Aorta (tissue), 5 donors: ENCODE results near the gene KCNK4. TPM values are rescaled to one million over a fixed set of nuclear protein-coding genes. Genes with fewer than 3 reads are reported as not detected.

ENCODE experiments used
- ATAC-seq: fragments of 200-7000 bp; cut with Tn5 transposase; one replicate; pipeline ENCODE4 v1.9.1; 2022; ENCODE audit warnings: moderate library complexity; ENCODE audit not compliant: low FRiP score
- DNase-seq, 2 donors: peaks; one replicate each; pipeline ENCODE4 v3.0.0-alpha.2; 2020
- H3K27ac ChIP-seq, 2 donors: one replicate each; pipeline ENCODE4 v1.5.1; 2013; ENCODE audit warnings: low read length in 2 of 2, mild to moderate bottlenecking in 2 of 2, moderate library complexity in 2 of 2, control low read depth in 1 of 2, inconsistent platforms in 1 of 2, low read depth in 1 of 2
- H3K27me3 ChIP-seq, 2 donors: one replicate each; pipeline ENCODE4 v1.6.1; 2013; ENCODE audit warnings: control low read depth in 1 of 2, low read length in 1 of 2, mild to moderate bottlenecking in 1 of 2, moderate library complexity in 1 of 2; ENCODE audit not compliant: insufficient read depth in 2 of 2, control insufficient read depth in 1 of 2
- H3K36me3 ChIP-seq, 2 donors: one replicate each; pipeline ENCODE4 v1.6.1; 2013; ENCODE audit warnings: control low read depth in 1 of 2, low read length in 1 of 2, mild to moderate bottlenecking in 1 of 2; ENCODE audit not compliant: insufficient read depth in 2 of 2, control insufficient read depth in 1 of 2
- H3K4me1 ChIP-seq, 2 donors: one replicate each; pipeline ENCODE4 v1.6.1; 2013; ENCODE audit warnings: low read length in 2 of 2, control low read depth in 1 of 2, mild to moderate bottlenecking in 1 of 2, moderate library complexity in 1 of 2; ENCODE audit not compliant: insufficient read depth in 2 of 2, control insufficient read depth in 1 of 2
- H3K4me3 ChIP-seq, 2 donors: one replicate each; pipeline ENCODE4 v1.5.1; 2013; ENCODE audit warnings: low read length in 2 of 2, control low read depth in 1 of 2, mild to moderate bottlenecking in 1 of 2
- H3K9me3 ChIP-seq: one replicate; pipeline ENCODE4 v1.6.1; 2013; ENCODE audit warnings: mild to moderate bottlenecking, low read length; ENCODE audit not compliant: control insufficient read depth
- WGBS, 2 donors: extraction: QIAGEN DNeasy Blood & Tissue Kit; methylation state at CpG; one replicate each; pipeline ENCODE4 v1.1.7; 2013; 5-methylcytosine and 5-hydroxymethylcytosine counted together
- intact Hi-C, 2 donors: fragments of 100-400 bp; cut with DNase I; formaldehyde crosslinking; loops; one replicate each; pipeline versions ENCODE4 v1.14.2 to v1.15.0; 2022
- polyA plus RNA-seq, 2 donors: library from polyadenylated mRNA; stranded (reverse); fragments of 200-250 nt; gene quantifications; one replicate each; pipeline ENCODE4 v1.2.3, GENCODE V29; 2013
- total RNA-seq, 2 donors: library from RNA; stranded (reverse); fragmentation: NEBNext Ultra II Directional; extraction: Animal tissue kit (Norgen Biotek cat#: 25700); gene quantifications; one replicate each; pipeline ENCODE4 v1.2.1, GENCODE V29; 2021
- donor health status: healthy with polysubstance abuse.
- donor health status: Bipolar disorder and iron deficiency.
- donor health status: DM: no; HTN: no; CAD: no.
- donor health status: DM: no; HTN: no; CAD: no.
- donor health status: DM: yes; HTN: yes; CAD: no.

The KCNK4 gene
- total and polyA plus RNA-seq, 4 donors, result not detected

- ATAC-seq, result no peak
- no peak overlapping the region for H3K4me3 ChIP-seq
- WGBS, 2 donors, result 88 to 91% methylated on average over 34 to 35 of the region's 35 CpGs
- H3K36me3 ChIP-seq, result peaks cover 0 to 5% of the 10 kb centered on the region in 2 donors
- no peaks in the 10 kb centered on the region for H3K9me3 ChIP-seq
- DNase-seq, result peak in 1 of 2 donors; percentile 47
- H3K27ac ChIP-seq, result no peak overlapping the region
- no peaks in the 10 kb centered on the region for H3K4me1 ChIP-seq
- intact Hi-C loops, result no loop called here
- H3K27me3 ChIP-seq, result no peaks in the 10 kb centered on the region
Measured at GRCh38 chr11:64265176-64266160, 25.6 kb upstream of the KCNK4 start.

DNA sequence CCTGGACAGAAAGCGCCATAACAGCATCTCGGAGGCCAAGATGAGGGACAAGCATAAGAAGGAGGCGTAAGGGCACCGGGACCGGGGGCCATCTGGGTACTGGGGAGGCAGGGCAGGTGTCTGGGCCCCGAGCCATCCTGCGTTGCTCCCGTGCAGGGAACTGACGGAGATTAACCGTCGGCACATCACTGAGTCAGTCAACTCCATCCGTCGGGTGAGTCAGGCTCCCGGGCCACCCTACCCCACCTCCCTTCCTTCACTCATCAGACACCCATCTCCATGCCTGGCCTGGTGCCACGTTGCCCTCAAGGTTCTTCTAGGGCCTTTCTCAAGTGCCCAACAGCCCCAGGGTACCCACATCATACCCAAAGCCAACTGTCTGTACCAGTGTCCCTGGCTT is 24.8 kb upstream of the KCNK4 start:
- peaks cover 0 to 5% of the 10 kb centered on the region in 2 donors for H3K36me3 ChIP-seq

DNA sequence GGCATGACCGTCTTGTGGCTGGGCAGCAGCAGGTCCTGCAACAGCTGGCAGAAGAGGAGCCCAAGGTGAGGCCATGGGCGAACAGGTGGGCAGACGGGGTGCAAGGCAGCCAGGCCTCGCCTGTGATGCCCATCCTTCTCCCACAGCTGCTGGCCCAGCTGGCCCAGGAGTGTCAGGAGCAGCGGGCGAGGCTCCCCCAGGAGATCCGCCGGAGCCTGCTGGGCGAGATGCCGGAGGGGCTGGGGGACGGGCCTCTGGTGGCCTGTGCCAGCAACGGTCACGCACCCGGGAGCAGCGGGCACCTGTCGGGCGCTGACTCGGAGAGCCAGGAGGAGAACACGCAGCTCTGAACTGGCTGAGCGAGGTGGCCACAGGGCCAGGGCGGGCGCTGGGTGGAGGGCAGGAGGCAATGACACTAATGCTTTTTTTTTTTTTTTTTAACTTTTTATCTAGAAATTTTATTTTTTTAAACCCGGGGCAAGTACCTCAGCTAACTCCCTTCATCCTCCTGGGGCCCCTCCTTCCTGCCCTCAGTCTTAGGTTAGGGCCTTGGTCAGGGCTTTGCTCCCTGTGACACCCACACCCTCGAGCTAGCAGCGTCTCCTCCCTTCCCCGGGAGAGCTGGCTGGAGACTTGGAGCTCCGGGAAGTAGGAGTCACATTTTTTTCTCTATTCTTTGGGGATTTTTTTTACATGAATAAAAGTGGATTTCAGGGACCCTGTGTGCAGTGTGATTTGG is 23.7 kb upstream of the KCNK4 start:
- no peaks in the 10 kb centered on the region for H3K4me1 ChIP-seq
- no peak for ATAC-seq
- intact Hi-C loops, result no loop called here
- H3K9me3 ChIP-seq, result no peaks in the 10 kb centered on the region
- WGBS, 2 donors, result 81 to 85% methylated on average over 21 to 27 of the region's 27 CpGs
- DNase-seq, result peak; percentile 66 to 77
- H3K27me3 ChIP-seq, result no peaks in the 10 kb centered on the region
- H3K27ac ChIP-seq, result no peak overlapping the region
- no peak overlapping the region for H3K4me3 ChIP-seq
- H3K36me3 ChIP-seq, result peaks cover 0 to 5% of the 10 kb centered on the region in 2 donors

More for the DNA sequence above, 24.8 kb upstream of the KCNK4 start:
- Histone ChIP-seq H3K4me3 (no peak overlapping the region), H3K27ac (no peak overlapping the region), H3K4me1 (no peaks in the 10 kb centered on the region), H3K27me3 (no peaks in the 10 kb centered on the region), H3K9me3 (no peaks in the 10 kb centered on the region)
- ATAC-seq, result no peak
- intact Hi-C loops, result no loop called here
- peak; percentile 50 to 73 for DNase-seq
- 80 to 88% methylated on average over 15 of the region's 15 CpGs for WGBS, 2 donors

DNA sequence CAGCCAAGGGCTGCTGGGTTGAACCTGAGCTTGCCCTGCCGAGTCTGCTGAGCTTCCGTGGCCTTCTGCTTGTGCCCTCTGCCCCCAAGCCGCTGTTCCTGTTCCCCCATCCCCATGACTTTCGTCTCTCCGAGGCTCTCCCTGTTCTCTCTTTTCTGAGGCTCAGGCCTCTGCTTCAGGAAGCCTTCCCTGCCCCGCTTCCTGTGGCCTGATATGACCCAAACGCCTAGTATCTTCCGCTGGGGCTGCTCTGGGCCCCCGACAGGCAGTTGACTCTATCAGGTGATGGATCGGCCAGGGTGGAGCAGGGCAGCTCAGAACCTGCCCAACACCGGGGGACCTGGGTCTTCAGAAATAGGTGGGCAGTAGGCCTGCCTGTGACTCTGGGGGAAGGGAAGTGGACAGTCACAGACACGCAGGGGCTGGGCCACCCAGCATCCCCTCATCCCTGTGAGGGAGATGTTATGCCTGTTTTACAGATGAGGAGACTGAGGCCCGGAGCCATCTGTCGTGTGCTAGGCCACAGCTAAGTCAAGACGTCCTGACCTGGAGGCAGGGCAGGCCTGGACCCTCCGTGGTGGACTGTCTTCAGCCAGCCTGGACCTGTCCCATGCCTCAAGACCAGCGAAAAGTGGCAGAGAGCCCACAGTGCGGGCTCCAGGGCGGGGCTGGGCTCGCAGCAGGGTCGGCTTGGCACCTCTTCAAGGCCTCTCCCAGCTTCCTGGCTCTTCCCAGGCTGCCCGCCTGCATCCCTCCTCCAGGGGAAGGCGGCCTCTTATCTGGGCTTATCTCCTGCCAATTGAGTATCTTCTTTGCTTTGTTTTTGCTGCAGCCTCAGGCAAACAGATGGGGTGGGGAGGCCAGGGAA is 22.8 kb upstream of the KCNK4 start:
- H3K36me3 ChIP-seq, result peaks cover 0 to 3% of the 10 kb centered on the region in 2 donors
- H3K27me3 ChIP-seq, result no peaks in the 10 kb centered on the region
- ATAC-seq, result no peak
- H3K4me3 ChIP-seq, result no peak overlapping the region
- peak in 1 of 2 donors; percentile 79 for DNase-seq
- intact Hi-C loops, result loop anchor here in 1 of 2 donors (2.0 kb wide), 1 partner anchor 17 kb away; the partner anchor contains the start of gene PLCB3
- 51 to 52% methylated on average over 23 of the region's 23 CpGs for WGBS, 2 donors
- H3K27ac ChIP-seq, result peak overlapping the region in 1 of 2 donors; percentile 72
- no peaks in the 10 kb centered on the region for H3K9me3 ChIP-seq
- no peaks in the 10 kb centered on the region for H3K4me1 ChIP-seq

GRCh38 chr11:64268893-64269539 is 22.1 kb upstream of the KCNK4 start:
- DNase-seq, result peak; percentile 81 to 88
- H3K27ac ChIP-seq, result peak overlapping the region in 1 of 2 donors; percentile 72
- no peaks in the 10 kb centered on the region for H3K4me1 ChIP-seq
- H3K9me3 ChIP-seq, result no peaks in the 10 kb centered on the region
- peak; percentile 26 for ATAC-seq
- 1% methylated on average over 34 of the region's 34 CpGs for WGBS, 2 donors
- peaks cover 0 to 3% of the 10 kb centered on the region in 2 donors for H3K36me3 ChIP-seq
- no peaks in the 10 kb centered on the region for H3K27me3 ChIP-seq
- intact Hi-C loops, result loop anchor here in 1 of 2 donors (2.0 kb wide), 1 partner anchor 18 kb away; the partner anchor contains the start of gene PLCB3
- peak overlapping the region; percentile 46 to 49 for H3K4me3 ChIP-seq

- intact Hi-C loops, result loop anchor here in 1 of 2 donors (1.0 to 2.0 kb wide), 2 partner anchors 19 to 28 kb away; partner anchors contain the start of genes FKBP2 and PLCB3
Measured at GRCh38 chr11:64269540-64270220, 21.4 kb upstream of the KCNK4 start.

DNA sequence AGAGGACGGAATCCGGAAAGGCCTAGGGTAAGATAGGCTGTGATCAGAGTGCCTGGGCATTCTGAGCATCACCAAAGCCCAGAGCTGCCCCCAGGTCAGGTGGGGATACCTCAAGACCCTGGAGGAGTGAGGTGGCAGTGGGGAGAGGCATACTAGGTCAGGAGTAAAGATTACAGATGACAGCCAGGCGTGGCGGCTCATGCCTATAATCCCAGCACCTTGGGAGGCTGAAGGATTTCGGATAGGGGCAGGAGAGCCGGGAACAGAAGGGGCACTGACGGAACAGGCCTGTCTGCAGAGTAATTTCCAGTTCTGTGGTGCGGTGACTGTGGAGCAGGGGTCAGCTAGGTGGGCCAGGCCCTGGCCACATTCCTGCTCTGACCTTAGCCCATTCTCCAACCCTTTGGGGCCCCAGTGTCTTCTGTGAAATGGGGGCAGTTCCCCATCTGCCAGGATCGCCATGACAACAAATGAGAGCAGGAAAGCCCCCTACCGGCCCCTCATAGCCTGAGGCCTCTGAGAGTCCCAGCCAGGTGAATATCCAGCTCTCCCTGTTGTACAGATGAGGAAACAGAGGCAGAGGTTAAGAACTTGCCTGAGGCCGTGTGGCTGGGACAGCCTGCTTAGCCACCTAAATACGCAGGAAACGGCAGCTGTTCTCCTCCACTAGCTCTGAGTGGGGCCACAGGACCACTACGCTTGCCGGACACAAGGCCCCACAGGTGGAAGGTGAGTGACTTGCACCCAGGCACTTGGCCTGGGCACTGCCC is 15.9 kb upstream of the KCNK4 start:
- Histone ChIP-seq H3K4me1 (no peaks in the 10 kb centered on the region), H3K27ac (no peak overlapping the region), H3K27me3 (no peaks in the 10 kb centered on the region), H3K4me3 (no peak overlapping the region), H3K9me3 (no peaks in the 10 kb centered on the region), H3K36me3 (peaks cover 0 to 2% of the 10 kb centered on the region in 2 donors)
- 86 to 89% methylated on average over 15 of the region's 15 CpGs for WGBS, 2 donors
- no peak for DNase-seq
- intact Hi-C loops, result no loop called here
- no peak for ATAC-seq

More at GRCh38 chr11:64269540-64270220, 21.4 kb upstream of the KCNK4 start:
- 0% methylated on average over 54 to 58 of the region's 58 CpGs for WGBS, 2 donors
- no peaks in the 10 kb centered on the region for H3K27me3 ChIP-seq
- no peaks in the 10 kb centered on the region for H3K4me1 ChIP-seq
- peak overlapping the region in 1 of 2 donors; percentile 92 for H3K27ac ChIP-seq
- H3K36me3 ChIP-seq, result peaks cover 0 to 3% of the 10 kb centered on the region in 2 donors
- ATAC-seq, result peak; percentile 93
- peak overlapping the region; percentile 46 to 49 for H3K4me3 ChIP-seq
- peak; percentile 98 to 99 for DNase-seq
- H3K9me3 ChIP-seq, result no peaks in the 10 kb centered on the region
